GM19372 (cell line): ENCODE results near the gene UNC5A.

Experiments
- ATAC-seq: cut with Tn5 transposase; IDR thresholded peaks from one replicate; pipeline ENCODE4 v1.9.1; 2021; ENCODE audit warnings: mild to moderate bottlenecking, low read depth, moderate library complexity; ENCODE audit not compliant: unreplicated experiment

UNC5A gene

DNA sequence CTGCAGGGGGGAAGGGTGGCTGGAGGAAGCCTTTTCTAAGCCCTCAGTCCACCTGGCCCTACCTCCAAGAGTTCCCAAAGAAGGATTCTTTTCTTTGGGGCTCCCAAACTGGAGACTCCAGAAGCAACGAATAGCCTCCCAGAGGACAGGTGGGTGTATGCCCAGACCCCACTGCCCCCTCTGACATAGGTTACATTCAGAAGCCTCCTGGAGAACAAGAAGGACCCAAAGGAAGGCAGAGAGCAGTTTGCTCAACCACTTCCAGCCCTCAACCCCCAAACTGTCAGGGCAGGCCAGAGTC is 78.5 kb downstream of the UNC5A start:
- no peak for ATAC-seq

DNA sequence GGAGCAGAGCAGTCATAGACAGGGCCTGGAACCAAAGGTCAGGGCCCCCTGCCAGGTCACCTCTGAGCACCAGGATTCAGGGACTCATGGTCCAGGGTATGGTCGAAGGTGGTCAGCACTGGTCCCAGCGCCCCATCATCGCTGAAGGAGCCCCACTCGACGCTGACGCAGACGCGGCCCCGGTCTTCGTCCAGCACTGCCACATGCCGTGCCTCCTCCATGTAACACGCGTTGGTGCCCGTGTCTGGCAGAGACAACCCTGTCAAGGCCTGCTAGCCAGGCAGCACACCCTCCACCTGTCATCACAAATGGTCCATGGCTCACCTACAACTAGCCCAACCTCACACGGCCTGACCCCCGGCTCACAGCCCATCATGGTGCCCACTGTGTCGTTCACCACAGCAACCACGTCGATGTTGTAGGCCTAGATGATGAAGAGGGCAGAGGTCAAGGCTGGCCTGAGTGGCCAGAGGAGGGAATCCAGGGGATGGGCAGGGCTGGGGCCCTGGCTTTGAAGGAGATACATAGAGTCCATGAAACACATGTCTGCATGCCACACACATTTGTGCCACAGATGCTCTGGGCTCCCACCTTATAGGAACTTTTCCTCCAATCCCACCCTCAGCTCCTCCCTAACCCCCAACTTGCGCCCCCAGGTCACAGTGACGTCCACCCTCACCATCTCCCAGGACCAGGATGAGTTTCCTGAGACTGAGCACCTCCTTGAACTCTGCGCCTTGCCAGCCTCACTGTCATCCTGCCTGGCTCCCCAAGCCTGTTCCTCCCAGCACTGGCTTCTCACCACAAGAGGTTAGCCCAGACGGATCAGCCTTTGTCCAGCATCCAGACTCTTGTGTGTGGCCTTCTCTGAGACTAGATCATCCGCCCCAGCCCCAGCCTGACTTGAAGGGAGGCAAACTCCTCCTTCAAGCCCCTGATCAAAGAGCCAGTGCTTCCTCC is 79.2 kb downstream of the UNC5A start:
- ATAC-seq, result no peak

DNA sequence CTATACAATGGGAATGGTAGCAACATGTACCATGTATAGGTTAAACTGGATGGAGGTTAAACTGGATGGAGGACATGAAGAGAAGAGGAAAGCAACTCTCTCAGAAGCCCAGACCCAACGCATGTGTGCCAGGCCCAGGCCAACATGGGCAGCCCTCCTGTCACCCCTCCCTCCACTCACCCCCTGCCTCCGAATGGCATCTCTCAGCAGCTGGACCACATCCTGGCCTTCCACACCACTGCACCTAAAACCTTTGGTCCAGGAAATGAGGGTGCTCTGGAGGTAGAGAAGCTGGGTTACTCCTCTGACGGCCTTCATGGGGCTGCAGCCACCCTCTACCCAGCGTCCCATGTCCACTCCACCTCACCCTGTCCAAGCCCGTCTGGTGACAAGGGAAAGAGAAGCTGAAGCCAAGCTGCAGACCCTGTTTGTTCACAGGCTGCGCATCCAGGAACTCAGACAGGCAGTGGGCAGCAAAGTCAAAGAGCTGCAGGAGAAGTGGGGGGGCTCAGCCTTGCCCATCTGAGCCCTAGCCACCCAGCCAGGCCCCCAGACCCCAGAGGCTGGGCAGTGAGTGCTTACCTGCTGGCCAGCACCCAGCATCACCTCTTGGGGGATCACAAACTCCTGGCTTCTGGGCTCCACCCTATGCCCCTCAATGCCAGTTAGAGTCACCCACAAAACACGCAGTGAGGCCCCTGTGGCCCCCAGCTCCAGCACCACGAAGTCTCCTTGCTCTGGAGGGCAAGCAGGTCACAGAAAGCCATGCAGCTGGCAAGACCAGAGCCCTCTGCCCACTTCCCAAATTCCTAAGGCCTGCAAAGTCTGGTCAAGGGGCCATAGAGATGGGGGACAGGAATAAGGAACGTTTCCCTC is 80.3 kb downstream of the UNC5A start:
- no peak for ATAC-seq

DNA sequence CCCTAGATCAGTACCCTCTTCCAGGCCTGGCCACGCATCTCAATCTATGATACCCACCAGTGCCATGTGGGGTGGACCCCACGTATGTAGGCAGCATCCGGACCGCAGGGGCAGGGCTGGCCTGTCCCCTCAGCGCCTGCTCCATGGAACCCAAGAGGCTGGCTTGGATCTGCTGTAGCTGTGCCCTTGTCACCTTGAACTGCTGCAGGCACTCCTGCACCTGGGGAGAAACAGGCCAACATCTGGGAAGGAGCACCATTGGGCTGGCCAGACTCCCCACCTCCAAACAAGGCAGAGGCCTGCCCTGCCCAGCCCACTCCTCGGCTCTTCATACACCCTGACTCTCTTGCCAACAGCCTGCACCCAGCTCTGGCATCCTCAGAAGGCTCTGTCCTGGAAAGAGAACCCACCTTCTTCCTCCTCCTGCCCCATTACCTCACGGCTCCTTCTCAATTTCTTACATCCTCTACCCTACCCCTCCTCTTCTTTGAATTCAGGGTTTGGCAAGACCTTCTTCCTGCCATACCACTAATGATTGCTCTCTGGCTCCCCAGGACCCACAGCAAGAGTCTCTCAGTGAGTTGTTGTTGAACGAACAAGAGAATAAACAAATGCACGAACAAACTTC is 81.1 kb downstream of the UNC5A start:
- no peak for ATAC-seq

DNA sequence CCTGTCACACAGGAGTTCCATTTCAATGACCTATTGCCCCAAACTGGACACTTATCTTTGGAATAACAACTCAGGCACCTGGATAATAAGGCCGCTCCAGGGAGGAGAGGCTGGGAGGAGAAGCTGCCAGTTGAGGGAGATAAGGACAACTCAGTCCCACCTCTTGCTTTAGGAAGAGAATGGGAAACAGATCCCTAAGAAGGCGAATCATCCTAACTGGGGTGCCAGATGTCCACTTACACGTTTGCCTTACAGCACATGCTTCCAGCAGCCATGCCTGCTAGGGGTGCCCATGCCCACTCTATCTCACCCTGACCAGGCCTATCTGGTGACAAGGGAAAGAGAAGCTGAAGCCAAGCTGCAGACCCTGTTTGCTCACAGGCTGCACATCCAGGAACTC is 82.3 kb downstream of the UNC5A start:
- no peak for ATAC-seq

DNA sequence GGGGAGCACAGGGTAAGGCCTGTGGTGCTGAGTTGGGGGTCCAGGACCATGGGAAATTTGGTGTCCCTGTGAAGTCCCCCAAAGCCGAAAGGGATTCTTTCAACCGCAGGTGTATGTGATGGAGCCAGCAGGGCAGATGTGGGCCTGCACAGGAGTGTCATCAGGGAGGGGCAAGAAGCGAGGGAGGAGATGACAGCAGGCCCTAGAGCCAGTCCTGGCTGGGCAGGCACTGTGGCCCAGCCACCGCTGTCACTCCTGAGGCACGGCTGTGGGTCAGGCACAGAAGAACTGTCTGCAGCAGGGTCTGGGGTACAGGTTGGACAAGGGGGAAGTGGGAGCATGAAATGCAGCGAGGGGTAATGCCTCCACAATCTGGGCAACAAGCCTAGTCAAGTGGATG is 83.9 kb downstream of the UNC5A start:
- no peak for ATAC-seq

DNA sequence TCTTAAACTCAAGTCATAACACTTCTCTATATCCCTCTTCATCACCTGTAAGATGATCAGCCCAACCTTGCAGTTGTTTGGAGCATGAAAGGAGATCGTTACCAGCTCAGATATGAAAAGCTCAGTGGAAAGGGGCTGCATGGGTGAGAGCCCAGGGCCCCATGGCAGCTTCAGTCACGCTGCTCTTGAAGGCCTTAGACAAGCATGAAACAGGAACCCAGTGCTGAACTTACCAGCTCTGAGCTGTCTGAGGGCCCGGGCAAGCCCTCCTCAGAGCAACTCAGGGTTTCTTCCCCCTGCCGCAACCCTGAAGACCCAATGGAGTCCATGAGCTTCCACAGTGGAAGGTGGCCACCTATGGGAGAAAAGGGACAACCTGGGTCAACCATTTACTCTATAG is 85.5 kb downstream of the UNC5A start:
- ATAC-seq, result no peak

DNA sequence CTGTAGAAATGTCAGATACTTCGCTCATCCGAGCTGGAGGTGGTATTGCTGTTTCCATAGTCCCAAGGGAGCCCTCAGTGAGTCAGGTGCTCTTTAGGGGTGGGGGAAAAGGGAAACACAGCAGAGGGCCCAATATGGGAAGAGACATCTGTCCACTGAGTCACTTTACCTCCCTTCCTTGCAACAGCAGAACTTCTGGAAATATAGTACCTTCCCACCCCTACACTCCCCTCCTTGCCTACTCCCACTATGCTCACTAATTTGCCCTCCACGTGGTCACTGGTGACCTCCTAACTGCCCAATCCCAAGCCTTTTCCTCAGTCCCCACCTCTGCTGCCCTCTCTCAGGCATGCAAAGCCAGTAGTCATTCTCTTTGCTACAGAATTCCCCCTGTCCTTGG is 86.9 kb downstream of the UNC5A start:
- ATAC-seq, result no peak

DNA sequence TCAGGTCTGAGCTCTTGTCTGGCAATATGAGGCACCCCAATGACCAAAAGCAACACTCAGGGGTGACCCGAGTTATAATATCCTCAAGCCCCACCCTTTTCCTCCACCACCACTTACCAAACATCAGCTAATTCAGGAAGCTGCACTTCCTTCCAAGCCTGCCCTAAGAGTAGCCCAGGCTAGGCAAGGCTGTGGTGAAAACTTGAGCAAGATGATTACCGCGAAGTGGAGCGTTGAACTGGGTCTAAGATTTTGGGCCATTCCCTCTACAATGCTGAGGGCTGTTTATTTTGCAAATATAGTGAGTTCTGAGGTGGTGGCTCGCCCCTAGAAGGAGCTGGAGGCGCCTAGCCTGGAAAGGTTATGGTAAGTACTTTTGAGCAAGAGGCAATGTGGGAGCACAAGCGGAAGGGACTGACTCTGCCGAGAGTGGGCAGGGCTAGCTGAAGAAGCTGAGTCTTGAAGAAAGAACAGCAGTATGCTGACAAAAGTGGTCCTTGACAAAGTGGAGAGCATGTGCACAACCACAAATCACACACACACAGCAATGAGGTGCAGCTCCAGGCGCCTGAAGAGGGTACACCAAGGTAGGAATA is 89.0 kb downstream of the UNC5A start, which contains the start of gene HK3:
Gene HK3, minus strand, starts transcription at position 51 of the 596 bp plus-strand sequence. CDS start 3,187 bp downstream, outside the sequence.
- ATAC-seq, result no peak

DNA sequence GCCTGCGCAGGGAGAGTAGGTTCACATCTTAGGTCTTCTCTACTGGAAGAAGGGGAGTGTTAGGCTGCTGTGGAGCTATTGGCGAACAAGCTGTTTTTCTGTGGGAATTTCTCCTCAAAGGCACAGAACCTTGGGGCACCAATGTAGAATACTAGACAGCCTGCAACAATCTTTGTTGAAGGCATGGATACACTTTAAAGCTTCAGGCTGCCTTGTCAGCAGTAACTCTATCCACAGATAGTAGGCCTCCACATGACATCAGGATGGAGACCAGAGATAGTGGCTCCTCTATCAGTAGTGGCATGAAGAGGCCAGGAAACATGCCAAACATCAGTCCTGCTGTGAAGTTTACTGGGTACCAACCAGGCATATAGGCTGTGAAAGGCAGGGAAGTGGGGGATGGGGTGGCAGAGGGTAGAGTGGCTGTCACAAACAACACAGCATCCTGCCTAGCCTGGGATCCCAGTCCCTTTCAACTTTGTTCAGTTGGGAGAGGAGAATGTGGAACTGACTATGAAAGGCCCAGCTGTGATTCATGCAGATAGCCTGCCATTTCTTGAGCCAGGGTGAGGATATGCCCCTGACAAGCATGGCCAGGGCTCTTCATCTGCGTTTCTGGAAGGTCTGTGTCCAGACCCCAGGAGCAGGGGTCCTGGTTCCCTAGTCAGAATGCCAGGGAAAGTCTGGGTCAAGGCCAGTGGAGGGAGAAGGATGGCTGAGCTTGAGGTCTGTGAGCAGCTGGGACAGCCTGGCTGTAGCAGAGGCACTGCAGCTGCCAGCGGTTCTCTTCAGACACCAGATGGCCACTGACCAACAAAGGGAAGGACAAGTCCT is 89.8 kb downstream of the UNC5A start:
- ATAC-seq, result no peak

DNA sequence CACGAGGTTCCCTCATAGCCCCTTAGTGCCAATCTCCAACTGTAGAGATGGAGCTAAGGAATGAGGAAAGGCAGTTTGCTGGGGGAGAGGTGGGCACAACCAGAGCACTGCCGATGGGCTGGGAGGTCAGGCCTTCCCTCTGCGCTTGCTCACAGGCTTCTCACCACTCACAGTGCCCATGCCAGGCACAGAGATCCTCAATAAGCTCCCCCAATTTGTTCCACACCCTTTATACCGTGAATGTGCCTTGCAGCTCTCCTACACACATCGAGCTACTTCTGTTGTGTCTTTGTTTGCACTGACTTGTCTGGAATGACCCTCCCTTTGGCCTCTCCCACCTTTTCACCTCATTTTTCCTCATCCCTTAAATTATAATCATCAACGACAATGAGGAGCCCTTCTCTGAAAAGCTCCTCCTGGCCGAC is 90.4 kb downstream of the UNC5A start:
- ATAC-seq, result no peak

DNA sequence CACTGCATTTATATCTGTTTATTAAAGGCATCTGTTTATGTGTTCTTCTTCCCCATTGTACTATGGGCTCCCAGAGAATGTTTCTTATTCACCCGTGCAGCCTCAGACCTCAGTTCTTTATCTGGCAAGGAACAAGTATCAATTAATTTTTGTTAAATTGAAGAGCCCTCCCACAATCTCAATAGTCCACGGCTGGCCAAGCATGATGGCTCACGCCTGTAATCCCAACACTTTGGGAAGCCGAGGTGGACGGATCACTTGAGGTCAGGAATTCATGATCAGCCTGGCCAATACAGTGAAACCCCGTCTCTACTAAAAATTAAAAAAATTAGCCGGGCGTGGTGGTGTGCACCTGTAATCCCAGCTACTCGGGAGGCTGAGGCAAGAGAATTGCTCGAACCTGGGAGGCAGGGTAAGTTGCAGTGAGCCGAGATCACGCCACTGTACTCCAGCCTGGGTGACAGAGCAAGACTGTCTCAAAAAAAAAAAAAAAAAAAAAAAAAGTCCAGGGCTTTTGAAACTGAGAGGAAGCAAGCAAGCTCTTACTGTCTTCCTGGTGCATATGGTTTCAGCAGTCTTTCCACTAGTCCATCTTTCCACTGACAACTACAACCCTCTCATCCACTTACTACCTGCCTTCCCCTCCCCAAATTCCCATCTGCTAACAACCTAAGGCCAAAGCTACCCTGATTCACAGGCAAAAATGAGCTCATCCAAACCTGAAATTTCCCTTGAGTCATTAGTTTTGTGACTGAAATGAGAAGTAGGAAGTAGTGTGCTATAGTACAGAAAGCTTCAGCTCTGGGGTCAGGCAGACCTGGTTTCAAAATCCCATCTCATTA is 91.1 kb downstream of the UNC5A start:
- no peak for ATAC-seq

DNA sequence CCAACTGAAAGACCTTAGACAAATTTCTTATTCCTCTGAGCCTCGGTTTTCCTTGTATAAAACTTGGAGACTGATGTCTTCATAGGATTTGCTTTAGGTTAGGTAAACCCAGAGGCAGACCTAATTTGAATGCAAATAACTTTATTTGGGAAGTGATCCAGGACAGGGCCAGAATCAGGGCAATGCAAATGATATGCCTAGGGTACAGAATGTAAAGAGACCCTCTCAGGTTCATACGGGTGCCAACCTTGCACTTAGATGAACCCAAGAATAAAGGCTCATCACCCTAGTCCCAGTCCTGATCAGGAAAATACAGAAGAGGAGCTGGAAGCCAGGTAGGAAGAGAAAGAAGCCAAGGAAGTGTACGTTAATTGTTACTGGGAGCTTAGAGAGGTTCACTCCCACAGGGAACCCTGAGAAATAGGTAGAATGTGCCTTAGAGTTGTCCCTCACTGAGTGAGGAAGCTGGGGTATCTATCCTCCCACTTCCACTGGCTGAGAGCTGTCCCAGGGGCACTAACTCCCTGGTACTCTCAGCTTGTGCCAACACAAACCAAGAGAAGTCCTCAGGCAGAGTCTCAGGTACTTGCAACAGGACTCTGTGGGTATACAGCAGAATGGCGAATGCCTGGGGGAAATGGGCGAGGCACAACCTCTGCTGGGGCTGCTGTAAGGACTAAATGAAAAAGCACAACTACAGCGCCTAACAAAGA is 91.9 kb downstream of the UNC5A start:
- no peak for ATAC-seq

DNA sequence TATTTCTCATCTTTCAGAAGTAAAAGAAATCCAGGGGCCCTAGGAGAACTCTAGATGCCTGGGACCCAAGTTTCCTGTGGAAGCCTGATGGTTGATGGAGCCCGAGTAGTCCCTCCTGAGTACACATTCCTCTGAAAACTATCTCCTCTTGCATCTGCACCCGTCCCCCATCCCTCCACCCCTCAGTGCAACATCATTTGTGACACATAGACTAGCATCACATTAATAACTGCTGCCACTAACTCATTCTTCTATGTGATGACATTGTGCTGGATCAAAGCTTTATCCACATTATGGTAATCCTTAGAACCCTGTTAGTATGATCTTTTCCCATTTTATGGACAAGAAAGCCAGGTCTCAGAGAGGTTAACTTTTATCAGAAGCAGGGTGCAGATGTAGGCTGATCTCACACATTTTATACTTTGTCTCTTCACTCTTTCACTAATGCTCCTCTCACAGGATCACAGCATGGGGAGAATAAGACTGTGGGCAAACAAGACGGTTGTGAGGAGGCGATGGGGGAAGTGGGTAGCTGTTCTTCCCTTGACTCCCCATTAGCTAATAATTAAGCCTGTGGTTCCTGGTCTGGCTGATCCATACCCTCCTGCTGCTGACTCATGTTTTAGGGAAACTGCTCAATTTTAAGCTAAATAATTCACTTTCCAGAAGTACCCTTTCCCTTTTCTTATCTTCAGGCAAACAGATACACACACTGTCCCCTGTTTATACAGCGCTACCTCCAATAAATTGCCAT is 92.7 kb downstream of the UNC5A start:
- no peak for ATAC-seq

DNA sequence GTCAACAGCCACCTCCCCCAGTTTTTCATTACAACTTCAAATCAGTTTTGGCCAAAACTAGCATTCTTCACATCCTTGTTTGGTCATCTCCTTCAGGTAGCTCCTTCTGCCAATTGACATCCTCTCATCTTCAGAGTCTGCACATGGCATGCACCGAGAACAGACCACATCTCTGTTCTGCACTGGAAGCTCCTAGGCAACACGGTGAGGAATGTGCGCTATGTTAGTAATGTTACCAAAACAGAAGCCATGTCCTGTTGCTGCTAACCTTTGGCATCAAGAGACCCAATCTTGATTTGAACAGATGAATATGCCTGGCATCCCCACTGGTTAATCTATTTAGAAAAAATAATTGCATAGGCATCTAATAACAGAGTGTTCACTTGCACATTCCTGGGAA is 93.9 kb downstream of the UNC5A start:
- ATAC-seq, result no peak

DNA sequence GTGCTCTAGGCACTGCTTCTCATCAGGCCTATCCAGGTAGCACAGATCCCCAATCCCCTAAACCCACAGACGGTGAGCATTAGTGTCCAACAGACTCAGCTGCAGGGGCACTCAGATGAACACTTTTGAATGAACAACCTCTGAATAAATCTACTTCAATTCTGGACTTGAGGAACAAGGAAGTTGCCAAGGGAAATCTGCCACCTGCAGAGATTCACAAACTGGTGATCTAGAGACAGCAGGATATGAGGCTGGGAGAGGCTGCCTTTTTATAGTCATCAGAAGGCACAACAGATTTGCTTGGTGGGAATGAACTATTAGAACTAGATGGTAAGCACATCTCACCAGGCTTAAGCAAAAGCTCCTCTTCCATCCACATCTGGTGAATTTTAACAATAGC is 95.8 kb downstream of the UNC5A start:
- no peak for ATAC-seq

DNA sequence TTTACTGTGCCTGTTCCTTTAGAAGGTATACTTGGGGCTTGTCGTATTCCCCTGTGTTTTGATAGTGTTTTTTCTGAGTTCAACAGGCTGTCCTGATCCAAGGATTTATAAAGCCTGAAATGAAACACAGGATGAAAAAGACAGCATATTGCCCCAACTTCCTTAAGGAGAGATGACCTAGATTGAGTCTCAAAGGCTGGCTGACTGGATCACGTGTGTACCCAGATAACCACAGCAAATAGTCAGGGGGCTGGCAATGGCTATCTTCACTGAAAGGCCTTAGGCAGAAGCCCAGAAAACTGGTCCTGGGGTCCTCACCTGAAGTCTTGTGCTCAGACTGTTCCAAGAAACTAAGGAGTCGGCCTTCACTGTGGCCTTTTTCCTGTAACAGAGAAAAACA is 96.4 kb downstream of the UNC5A start:
- no peak for ATAC-seq
